Non-pigmented ciliary epithelial cell (primary cell): ENCODE data around the gene BPHL.
"Not testable (repeated sequence)": the region's sequence is repeated elsewhere in the genome, so short reads cannot be mapped to it uniquely, and the experiment has no call there.

Source experiments
- DNase-seq: peaks from one replicate; pipeline ENCODE4 v3.0.0-alpha.2; 2010; ENCODE audit warnings: low read depth

Gene BPHL

DNA sequence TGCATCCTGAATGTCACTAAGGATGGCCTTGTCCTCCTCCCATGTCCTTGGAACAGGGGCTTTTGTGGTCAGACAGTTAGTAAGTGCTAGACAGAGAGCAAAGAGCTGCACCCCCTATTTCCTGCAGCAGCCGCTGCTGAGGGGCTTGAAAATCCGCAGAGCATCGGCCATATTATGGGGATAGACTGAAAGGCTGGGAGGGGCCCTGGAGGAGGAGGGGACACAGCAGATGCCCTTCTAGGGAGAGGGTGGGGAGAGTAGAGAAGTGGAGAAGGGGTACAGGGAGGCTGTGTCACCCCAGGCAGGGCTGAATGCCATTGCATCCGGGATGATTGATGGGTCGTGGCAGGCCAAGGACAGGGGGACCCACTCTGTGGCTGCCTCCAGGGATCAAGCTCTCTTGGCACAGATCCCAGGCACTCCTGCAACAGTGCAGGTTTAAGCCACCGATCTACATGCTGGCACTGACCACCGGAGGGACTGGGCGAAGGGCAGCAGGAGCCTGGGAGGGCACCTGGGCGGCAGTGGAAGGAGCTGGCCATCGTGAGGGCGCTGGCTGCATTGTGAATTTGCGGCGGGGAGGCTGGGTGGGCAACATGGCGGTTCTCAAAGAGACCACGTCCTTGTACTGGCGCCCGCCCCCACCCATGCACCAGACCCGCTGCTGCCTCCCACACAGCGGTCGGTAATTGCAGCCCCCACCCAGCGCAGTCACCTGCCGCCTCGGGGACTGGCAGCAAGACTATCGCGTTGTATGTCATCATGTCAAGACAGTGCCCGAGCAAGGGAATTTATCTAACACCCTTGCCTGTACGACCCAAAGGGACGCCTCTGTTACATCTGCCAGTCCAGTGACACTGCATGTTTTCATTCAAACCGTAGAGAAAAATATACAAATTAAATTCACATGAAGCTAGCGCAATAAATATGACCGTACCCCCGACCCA is 37.9 kb downstream of the BPHL start:
- not testable (repeated sequence) for DNase-seq

DNA sequence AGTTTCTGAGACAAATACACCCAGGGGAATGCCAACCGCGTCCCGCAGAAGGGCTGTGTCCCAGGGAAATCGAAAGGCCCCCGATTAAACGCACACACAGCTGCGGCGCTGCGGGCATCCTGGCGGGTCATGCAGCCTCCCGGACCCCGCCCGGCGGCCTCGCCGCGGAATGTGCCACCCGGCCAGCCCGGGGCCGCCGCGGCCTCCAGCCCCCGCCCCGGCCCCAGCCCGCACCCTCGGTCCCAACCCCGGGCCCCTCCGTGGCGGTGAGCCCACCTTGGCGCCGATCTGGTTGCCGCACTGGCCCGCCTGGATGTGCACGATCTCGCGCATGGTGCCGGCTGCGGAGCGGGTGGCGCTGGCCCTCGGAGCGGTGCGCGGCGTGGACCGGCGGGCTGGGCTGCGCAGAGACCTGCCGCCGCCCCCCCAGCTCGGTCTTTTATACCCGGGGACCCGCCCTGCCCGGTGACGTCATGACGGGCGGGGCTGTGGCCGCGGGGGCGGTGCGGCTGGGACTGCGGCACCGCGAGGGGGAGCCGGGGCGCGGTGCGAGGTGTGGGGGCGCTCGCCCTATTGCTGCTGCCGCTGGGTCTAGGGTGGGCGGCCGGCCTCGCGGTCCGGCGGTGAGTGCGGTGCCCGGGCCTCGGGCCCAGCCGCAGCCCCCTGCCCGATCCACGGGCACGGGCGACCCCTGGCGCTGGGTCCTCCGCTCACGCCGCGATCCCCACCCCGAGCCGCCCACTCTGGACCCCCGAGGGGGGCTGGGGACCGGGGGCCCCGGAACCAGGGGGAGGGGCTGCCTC is 38.8 kb downstream of the BPHL start, which contains the start of gene TUBB2A:
Gene TUBB2A, minus strand, starts transcription at position 414 of the 803 bp plus-strand sequence. Its CDS starts 81 bp downstream, at position 333.
- DNase-seq: no peak

DNA sequence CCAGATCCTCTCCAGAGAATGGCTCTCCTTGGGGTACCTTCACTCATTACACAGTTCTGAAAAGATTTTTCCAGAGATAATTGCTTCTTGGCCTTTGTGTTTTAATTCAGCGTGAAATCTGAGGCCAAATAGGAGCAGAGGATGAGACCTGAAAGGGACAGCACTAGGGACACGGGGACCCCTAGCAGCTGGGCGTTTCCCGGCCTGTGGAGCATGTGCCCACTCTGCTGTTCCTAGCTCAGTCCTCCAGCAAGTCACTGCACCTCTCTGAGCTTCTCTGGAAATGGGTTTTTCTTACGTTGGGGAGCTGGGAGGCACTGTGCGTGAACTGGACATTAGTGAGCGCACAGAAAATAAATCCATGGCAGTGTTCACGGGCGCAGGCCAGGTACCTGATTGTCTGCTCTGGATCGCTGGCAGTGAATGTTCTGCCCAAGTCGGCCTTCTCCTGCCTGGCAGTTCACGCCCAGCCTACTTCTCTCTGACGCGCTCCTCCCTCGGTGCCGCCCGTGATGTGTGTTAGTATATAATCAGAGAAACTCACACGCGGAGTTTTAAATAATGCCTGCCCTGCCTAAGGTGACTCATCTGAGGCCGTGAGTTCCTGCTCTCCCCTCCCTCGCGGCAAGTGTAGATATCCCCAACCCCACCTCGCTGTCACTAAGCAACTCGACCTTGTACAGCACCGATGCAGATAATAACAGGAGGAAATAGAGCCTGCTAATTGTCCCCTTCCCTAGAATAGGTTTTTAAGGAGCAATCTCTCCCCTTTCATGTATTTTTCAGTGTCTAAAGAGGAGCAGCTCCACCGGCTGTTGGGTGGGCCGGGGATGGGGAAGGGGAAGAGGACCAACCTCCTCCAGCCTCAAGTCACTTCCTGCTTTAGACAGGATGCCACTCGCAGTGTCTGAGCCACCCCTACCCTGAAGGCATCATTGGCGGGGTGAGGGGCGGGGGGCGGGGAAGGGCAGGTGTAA is 41.6 kb downstream of the BPHL start:
- DNase-seq: no peak

DNA sequence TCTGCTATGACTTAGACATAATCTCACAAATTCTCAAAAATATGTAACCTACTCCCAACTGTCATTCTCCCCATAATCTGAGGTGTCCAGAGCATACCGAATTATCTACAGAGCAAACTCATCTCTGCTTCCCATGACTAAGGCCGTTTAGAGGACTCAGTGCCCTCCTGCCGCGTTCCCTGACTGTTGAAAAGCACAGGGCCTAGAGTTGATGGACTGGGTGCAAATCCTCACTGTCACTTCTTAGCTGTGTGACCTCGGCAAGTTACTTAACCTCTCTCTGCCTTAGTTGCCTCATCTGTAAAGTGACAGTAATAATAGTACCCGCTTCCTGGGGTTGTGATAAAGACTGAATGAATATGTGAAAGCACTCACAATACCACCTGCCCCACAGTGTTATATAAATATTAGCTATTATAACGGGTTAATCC is 43.6 kb downstream of the BPHL start:
- no peak for DNase-seq

DNA sequence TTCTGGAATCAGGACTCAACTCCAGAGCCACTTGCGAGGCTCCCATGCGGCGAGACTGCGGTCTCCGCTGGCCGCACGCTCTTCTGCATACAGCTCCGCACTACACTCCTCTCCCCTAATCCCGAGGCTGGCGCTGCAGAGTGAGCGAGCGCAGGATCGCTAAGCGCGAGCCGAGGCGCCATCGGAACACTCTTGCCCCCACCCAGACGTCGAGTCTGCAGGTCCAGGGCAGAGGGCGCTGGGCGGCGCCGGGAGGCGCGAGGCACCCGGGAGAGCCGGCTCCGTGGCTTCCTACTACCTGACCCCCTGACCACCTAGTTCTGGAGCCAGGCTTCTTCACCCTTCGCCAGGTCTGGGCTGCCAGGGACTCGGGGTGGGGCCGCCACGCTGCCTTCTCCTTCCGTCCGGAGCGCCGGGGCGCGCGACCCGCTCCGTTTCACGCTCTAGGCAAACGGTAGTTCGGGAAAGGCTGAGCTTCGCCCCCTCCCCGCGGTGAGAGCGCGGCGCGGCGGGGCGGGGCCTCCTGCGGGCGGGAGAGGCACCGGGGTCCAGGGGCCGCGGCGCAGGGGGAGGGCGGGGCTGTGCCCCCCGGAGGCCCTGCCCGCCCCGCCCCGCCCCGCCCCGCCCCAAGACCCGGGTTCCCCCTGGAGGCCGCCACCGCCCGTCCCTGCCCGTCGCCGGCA is 44.2 kb downstream of the BPHL start:
- DNase-seq: no peak

DNA sequence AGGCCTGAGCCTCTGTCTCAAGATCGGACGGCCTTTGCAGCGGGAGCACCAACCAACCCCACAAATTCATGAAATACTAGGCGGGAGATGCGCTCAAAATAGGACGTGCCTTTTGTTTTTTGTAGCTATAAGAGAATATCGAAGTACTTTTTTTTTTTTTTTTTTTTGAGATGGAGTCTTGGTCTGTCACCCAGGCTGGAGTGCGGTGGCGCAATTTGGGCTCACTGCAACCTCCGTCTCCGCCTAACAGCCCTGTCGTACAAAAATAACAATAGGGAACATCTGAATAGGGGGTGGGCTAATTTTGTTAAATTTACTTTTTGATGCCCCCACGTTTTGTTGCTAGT is 44.7 kb downstream of the BPHL start:
- DNase-seq: no peak

DNA sequence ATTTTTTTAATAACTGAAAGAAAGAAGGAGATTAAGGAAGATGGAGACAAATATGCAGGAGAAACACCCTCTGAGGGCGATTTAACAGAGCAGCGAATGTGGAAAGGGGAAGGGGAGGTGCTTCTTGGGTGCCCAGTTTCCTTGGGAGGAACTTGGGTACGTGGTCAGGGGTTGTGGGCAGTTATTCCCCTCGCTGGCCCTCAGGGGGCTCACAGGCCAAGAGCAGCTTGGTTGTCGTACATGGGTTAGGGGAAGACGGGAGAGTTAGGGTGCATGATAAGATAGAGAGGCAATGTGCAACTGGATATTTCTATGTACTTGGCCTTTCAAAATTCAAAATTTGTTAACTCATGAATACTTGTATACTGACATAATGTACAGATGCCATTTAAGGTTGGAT is 45.9 kb downstream of the BPHL start:
- DNase-seq: no peak

DNA sequence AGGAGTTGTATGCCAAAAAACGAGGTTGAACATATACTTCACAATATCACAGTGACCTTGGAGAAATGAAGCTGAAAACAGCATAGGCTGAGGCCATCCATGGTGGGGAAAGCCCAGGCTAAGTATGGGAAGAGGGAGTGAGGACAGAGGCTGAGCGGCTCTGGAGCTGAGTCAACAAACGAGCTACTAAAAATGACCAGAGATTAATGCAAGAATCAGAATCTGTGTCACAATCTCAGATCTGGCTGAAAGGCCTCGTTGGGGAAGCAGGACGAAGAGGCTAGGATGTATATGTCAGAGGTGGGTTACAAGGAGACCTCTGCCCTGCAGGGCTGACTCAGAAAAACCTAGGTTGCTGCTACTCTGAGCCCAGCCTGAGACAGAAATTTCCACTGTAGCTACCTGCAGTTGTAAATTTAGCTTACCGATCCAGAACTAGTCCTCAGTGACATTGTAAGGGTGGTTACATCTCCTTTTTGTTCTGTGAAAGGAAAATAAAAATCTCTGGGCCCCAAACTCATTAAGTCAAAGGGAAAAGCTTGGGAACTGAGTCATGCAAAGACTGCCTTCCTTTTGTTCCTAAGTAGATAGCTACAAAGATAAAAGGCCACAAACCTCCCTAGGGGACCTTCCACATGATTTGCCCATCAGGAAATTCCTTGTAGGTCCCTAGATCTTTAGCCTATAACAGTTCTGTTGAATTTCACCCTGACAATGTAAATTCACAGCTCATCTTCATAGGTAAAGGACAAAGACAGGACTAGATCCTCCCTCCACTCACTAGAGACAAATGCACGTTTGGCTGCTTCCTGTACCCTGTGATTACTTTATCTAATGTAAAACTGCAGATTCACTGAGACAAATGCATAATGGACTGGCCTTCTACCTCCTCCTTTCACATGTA is 47.4 kb downstream of the BPHL start:
- no peak for DNase-seq

DNA sequence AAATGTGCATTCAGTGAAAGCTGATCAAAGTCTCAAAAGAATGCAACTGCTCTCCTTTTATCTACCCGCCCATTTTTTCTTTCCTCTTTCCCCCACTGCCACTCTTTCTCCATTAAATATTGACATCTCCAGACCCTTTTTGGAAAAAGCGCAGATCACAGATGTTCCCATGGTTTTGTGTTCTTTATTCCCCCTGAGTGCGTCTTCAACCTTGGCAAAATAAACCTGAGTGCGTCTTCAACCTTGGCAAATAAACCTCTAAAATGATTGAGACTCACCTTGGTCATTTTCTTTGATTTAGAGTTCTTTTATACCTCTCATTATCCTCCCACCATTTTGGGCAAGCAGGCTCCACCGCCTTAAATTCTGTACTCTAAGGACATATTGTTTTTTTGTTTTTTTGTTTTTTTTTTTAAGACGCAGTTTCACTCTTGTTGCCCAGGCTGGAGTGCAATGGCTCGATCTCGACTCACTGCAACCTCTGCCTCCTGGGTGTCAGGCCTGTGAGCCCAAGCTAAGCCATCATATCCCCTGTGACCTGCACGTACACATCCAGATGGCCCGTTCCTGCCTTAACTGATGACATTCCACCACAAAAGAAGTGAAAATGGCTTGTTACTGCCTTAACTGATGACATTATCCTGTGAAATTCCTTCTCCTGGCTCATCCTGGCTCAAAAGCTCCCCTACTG is 48.2 kb downstream of the BPHL start:
- not testable (repeated sequence) for DNase-seq

DNA sequence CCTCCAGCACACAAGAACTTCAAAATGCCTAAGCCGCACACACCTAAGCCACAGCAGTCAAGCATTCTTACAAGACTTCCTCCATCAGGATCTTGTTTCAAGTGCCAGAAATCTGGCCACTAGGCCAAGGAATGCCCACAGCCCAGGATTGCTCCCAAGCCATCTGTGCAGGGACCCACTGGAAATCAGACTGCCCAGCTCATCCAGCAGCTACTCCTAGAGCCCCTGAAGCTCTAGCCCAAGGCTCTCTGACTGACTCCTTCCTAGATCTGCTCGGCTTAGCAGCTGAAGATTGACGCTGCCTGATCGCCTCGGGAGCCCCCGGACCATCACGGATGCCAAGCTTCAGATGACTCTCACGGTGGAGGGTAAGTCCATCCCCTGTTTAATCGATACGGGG is 49.5 kb downstream of the BPHL start:
- DNase-seq: not testable (repeated sequence)

DNA sequence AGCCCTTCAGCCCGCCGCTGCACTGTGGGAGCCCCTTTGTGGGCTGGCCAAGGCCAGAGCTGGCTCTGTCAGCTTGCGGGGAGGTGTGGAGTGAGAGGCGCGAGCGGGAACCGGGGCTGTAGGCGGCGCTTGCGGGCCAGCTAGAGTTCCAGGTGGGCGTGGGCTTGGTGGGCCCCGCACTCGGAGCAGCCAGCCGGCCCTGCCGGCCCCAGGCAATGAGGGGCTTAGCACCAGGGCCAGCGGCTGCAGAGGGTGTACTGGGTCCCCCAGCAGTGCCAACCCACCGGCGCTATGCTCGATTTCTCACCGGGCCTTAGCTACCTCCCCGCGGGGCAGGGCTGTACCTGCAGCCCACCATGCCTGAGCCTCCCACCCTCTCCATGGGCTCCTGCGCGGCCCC is 52.2 kb downstream of the BPHL start:
- not testable (repeated sequence) for DNase-seq

DNA sequence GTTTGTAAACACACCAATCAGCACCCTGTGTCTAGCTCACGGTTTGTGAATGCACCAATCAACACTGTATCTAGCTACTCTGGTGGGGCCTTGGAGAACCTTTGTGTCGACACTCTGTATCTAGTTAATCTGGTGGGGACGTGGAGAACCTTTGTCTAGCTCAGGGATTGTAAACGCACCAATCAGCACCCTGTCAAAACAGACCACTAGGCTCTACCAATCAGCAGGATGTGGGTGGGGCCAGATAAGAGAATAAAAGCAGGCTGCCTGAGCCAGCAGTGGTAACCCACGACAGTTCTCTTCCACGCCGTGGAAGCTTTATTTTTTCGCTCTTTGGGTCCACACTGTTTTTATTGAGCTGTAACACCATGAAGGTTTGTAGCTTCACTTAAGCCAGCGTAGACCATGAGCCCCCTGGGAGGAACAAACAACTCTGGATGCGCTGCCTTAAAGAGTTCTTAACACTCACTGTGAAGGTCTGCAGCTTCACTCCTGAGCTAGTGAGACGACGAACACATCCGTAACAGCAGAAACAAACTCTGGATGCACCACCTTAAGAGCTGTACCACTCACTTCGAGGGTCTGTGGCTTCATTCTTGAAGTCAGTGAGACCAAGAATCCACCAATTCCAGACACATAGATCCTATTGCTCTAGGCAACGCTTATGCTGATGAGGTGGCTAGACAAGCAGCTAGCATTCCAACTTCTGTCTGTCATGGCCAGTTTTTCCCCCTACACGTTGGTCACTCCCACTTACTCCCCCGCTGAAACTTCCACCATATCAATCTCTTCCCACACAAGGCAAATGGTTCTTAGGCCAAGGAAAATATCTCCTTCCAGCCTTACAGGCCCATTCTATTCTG is 53.0 kb downstream of the BPHL start:
- not testable (repeated sequence) for DNase-seq

DNA sequence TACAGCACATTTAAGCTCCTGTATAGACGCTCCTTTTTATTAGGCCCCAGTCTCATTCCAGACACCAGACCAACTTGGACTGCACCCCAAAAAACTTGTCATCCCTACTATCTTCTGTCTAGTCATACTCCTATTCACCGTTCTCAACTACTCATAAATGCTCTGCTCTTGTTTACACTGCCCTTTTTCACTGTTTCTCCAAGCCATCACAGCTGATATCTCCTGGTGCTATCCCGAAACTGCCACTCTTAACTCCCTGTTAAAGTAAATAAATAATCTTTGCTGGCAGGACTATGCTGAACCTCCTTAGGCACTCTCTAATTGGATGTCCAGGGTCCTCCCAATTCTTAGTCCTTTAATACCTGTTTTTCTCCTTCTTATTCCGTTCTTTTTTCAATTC is 54.3 kb downstream of the BPHL start:
- DNase-seq: not testable (repeated sequence)

DNA sequence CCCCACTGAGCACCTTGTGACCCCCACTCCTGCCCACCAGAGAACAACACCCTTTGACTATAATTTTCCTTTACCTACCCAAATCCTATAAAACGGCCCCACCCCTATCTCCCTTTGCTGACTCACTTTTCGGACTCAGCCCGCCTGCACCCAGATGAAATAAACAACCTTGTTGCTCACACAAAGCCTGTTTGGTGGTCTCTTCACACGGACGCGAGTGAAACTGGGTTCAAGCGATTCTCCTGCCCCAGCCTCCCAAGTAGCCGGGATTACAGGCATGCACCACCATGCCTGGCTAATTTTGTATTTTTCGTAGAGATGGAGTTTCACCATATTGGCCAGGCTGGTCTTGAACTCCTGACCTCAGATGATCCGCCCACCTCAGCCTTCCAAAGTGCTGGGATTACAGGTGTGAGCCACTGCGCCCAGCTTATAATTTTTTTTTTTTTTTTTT is 55.2 kb downstream of the BPHL start:
- DNase-seq: not testable (repeated sequence)

DNA sequence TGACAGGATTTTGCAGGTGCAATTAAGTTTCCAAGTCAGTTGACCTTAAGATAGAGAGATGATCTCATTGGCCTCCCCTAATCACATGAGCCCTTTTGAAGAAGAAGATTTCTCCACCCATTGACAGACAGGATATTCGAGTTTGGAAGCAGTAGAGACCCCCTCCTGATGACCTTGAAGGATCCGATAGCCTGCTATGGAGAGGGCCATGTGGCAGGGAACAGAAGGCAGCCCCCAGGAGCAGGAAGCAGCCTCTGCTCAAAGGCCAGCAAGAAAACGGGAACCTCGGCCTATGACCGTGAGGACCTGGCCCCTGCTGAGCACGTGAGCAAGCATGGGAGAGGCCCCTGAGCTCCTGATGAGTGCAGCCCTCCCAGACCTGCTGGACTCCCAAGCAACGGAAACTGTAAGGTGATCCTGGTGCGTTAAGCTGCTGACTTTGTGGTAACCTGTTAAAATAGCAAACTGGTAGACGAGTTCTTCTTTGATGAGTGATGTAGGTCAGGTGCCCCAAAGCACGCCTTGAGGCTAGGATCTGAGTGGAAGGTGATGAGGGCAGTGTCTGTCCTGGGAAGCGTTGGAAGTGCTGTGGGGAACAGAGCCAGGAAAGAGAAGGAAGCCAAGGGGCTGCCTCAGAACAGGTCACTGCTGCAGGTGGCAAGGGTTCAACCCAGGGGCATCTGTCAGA is 57.3 kb downstream of the BPHL start:
- no peak for DNase-seq

DNA sequence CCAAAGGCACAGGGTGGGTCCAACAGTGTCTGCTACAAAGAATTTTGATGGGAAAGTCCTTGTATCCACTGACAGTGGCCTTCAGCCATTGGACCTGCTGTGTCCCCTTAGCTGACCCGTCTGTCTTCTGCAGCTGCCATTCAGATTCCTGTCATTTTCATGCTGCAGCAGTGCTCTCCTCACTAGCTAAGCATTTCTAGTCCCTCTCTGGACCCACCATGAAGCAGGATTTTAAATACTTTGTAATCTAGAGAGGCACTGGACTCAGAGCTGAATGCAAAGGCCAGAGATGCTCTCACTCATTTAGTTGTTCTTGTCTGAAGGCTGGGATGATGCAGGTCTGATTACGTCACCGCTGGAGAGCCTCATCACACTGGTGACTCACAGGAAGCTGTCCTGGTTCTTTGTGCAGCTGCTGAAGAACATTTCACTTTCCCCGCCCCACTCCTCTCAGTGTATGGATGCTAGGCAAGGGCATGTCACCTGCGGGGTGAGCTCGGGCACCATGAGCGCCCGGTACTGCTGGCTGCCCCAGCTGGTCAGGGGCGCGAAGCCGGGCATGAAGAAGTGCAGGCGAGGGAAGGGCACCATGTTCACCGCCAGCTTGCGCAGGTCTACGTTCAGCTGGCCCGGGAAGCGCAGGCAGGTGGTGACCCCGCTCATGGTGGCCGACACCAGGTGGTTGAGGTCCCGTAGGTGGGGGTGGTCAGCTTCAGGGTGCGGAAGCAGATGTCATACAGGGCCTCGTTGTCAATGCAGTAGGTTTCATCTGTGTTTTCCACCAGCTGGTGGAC is 58.2 kb downstream of the BPHL start:
- DNase-seq: peak; percentile 84

DNA sequence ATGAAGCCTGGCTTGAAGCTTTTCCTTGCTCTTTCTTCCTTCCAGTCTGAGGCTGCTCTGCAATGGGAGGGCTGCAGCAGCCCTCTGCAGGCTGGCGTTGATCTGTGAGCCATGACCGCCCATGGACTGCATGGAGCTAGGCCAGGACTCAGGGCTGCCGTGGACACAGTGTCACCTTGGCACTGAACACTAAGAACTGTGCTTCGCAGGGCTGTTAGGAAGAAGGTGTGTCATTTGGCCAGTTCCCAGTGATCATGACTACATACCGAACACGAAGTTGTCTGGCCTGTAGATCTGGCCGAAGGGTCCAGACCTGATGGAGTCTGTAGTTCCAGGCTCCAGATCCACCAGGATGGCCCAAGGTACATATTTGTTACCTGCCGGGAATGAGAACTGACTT is 60.2 kb downstream of the BPHL start:
- not testable (repeated sequence) for DNase-seq
